ENCODE results near the gene APOC4. TPM values are rescaled to one million over a fixed set of nuclear protein-coding genes. Genes with fewer than 3 reads are reported as not detected.

Gene APOC4
- polyA plus RNA-seq, 4 donors: not detected

GRCh38 chr19:44973982-44974735 lies 32.1 kb downstream of the APOC4 start:
- WGBS, 3 donors: 92 to 94% (median 92%) methylated on average over 21 of the region's 21 CpGs
- peaks cover 20 to 82% (median 37%) of the 10 kb centered on the region in 3 donors for H3K36me3 ChIP-seq (ENCODE audit: control insufficient read depth in 3 of 3, insufficient read depth in 2 of 3, low read depth in 1 of 3, low read length in 3 of 3)
- no peaks in the 10 kb centered on the region for H3K27me3 ChIP-seq (ENCODE audit: control insufficient read depth in 3 of 3, insufficient read depth in 3 of 3, low read length in 3 of 3)
- H3K27ac ChIP-seq (ENCODE audit: low read depth in 1 of 3, low read length in 2 of 3): no peak overlapping the region
- H3K4me1 ChIP-seq (ENCODE audit: control insufficient read depth in 3 of 3, insufficient read depth in 2 of 3, low read depth in 1 of 3, low read length in 2 of 3): no peaks in the 10 kb centered on the region
- no peak for DNase-seq
- FAIRE-seq: no peak
- no peak overlapping the region for H3K4me3 ChIP-seq (ENCODE audit: low read depth in 1 of 3, low read length in 3 of 3)
- no peaks in the 10 kb centered on the region for H3K9me3 ChIP-seq (ENCODE audit: control insufficient read depth in 2 of 2, insufficient read depth in 1 of 2, low read depth in 1 of 2, low read length in 1 of 2)

- Histone ChIP-seq H3K4me3 (ENCODE audit: low read depth in 1 of 3, low read length in 3 of 3) (no peak overlapping the region), H3K9me3 (ENCODE audit: control insufficient read depth in 2 of 2, insufficient read depth in 1 of 2, low read depth in 1 of 2, low read length in 1 of 2) (no peaks in the 10 kb centered on the region), H3K36me3 (ENCODE audit: control insufficient read depth in 3 of 3, insufficient read depth in 2 of 3, low read depth in 1 of 3, low read length in 3 of 3) (peaks cover 20 to 84% (median 37%) of the 10 kb centered on the region in 3 donors), H3K4me1 (ENCODE audit: control insufficient read depth in 3 of 3, insufficient read depth in 2 of 3, low read depth in 1 of 3, low read length in 2 of 3) (no peaks in the 10 kb centered on the region), H3K27me3 (ENCODE audit: control insufficient read depth in 3 of 3, insufficient read depth in 3 of 3, low read length in 3 of 3) (no peaks in the 10 kb centered on the region), H3K27ac (ENCODE audit: low read depth in 1 of 3, low read length in 2 of 3) (no peak overlapping the region)
- DNase-seq (no peak), FAIRE-seq (no peak)
- 82 to 87% (median 86%) methylated on average over 5 of the region's 5 CpGs for WGBS, 3 donors
These were observed 32.8 kb downstream of the APOC4 start for GRCh38 chr19:44974857-44975256.

- DNase-seq (no peak), FAIRE-seq (no peak)
- no peaks in the 10 kb centered on the region for H3K9me3 ChIP-seq (ENCODE audit: control insufficient read depth in 2 of 2, insufficient read depth in 1 of 2, low read depth in 1 of 2, low read length in 1 of 2)
- H3K27me3 ChIP-seq (ENCODE audit: control insufficient read depth in 3 of 3, insufficient read depth in 3 of 3, low read length in 3 of 3): no peaks in the 10 kb centered on the region
- H3K4me3 ChIP-seq (ENCODE audit: low read depth in 1 of 3, low read length in 3 of 3): no peak overlapping the region
- no peak overlapping the region for H3K27ac ChIP-seq (ENCODE audit: low read depth in 1 of 3, low read length in 2 of 3)
- H3K36me3 ChIP-seq (ENCODE audit: control insufficient read depth in 3 of 3, insufficient read depth in 2 of 3, low read depth in 1 of 3, low read length in 3 of 3): peaks cover 20 to 82% (median 37%) of the 10 kb centered on the region in 3 donors
- H3K4me1 ChIP-seq (ENCODE audit: control insufficient read depth in 3 of 3, insufficient read depth in 2 of 3, low read depth in 1 of 3, low read length in 2 of 3): no peaks in the 10 kb centered on the region
- 92 to 99% (median 98%) methylated on average over 4 of the region's 4 CpGs for WGBS, 3 donors
These were observed 33.4 kb downstream of the APOC4 start for GRCh38 chr19:44975444-44975843.

- DNase-seq (no peak), FAIRE-seq (no peak)
- Histone ChIP-seq H3K9me3 (ENCODE audit: control insufficient read depth in 2 of 2, insufficient read depth in 1 of 2, low read depth in 1 of 2, low read length in 1 of 2) (no peaks in the 10 kb centered on the region), H3K4me3 (ENCODE audit: low read depth in 1 of 3, low read length in 3 of 3) (no peak overlapping the region), H3K27me3 (ENCODE audit: control insufficient read depth in 3 of 3, insufficient read depth in 3 of 3, low read length in 3 of 3) (no peaks in the 10 kb centered on the region), H3K27ac (ENCODE audit: low read depth in 1 of 3, low read length in 2 of 3) (no peak overlapping the region), H3K36me3 (ENCODE audit: control insufficient read depth in 3 of 3, insufficient read depth in 2 of 3, low read depth in 1 of 3, low read length in 3 of 3) (peaks cover 3 to 92% (median 15%) of the 10 kb centered on the region in 3 donors), H3K4me1 (ENCODE audit: control insufficient read depth in 3 of 3, insufficient read depth in 2 of 3, low read depth in 1 of 3, low read length in 2 of 3) (no peaks in the 10 kb centered on the region)
- WGBS, 3 donors: 88 to 93% (median 90%) methylated on average over 9 of the region's 9 CpGs
These were observed 42.0 kb downstream of the APOC4 start for GRCh38 chr19:44984005-44984404.

- 85 to 93% (median 91%) methylated on average over 4 of the region's 4 CpGs for WGBS, 3 donors
- H3K27me3 ChIP-seq (ENCODE audit: control insufficient read depth in 3 of 3, insufficient read depth in 3 of 3, low read length in 3 of 3): no peaks in the 10 kb centered on the region
- peaks cover 6 to 94% (median 16%) of the 10 kb centered on the region in 3 donors for H3K36me3 ChIP-seq (ENCODE audit: control insufficient read depth in 3 of 3, insufficient read depth in 2 of 3, low read depth in 1 of 3, low read length in 3 of 3)
- no peaks in the 10 kb centered on the region for H3K4me1 ChIP-seq (ENCODE audit: control insufficient read depth in 3 of 3, insufficient read depth in 2 of 3, low read depth in 1 of 3, low read length in 2 of 3)
- no peak overlapping the region for H3K4me3 ChIP-seq (ENCODE audit: low read depth in 1 of 3, low read length in 3 of 3)
- FAIRE-seq: no peak
- no peak for DNase-seq
- no peak overlapping the region for H3K27ac ChIP-seq (ENCODE audit: low read depth in 1 of 3, low read length in 2 of 3)
- no peaks in the 10 kb centered on the region for H3K9me3 ChIP-seq (ENCODE audit: control insufficient read depth in 2 of 2, insufficient read depth in 1 of 2, low read depth in 1 of 2, low read length in 1 of 2)
These were observed 43.4 kb downstream of the APOC4 start for GRCh38 chr19:44985445-44985844.

- no peak for FAIRE-seq
- WGBS, 3 donors: 83 to 92% (median 88%) methylated on average over 7 of the region's 7 CpGs
These were observed 44.4 kb downstream of the APOC4 start for GRCh38 chr19:44986389-44986788.

GRCh38 chr19:44987148-44987675 lies 45.2 kb downstream of the APOC4 start:
- Histone ChIP-seq H3K4me3 (ENCODE audit: low read depth in 1 of 3, low read length in 3 of 3) (no peak overlapping the region), H3K9me3 (ENCODE audit: control insufficient read depth in 2 of 2, insufficient read depth in 1 of 2, low read depth in 1 of 2, low read length in 1 of 2) (no peaks in the 10 kb centered on the region), H3K27ac (ENCODE audit: low read depth in 1 of 3, low read length in 2 of 3) (no peak overlapping the region), H3K36me3 (ENCODE audit: control insufficient read depth in 3 of 3, insufficient read depth in 2 of 3, low read depth in 1 of 3, low read length in 3 of 3) (peaks cover 6 to 97% (median 18%) of the 10 kb centered on the region in 3 donors), H3K27me3 (ENCODE audit: control insufficient read depth in 3 of 3, insufficient read depth in 3 of 3, low read length in 3 of 3) (no peaks in the 10 kb centered on the region), H3K4me1 (ENCODE audit: control insufficient read depth in 3 of 3, insufficient read depth in 2 of 3, low read depth in 1 of 3, low read length in 2 of 3) (no peaks in the 10 kb centered on the region)
- 87 to 91% (median 90%) methylated on average over 15 to 20 of the region's 20 CpGs for WGBS, 3 donors
- FAIRE-seq: no peak
- DNase-seq: no peak

More at GRCh38 chr19:44986389-44986788, 44.4 kb downstream of the APOC4 start:
- no peak for DNase-seq
- Histone ChIP-seq H3K4me1 (ENCODE audit: control insufficient read depth in 3 of 3, insufficient read depth in 2 of 3, low read depth in 1 of 3, low read length in 2 of 3) (no peaks in the 10 kb centered on the region), H3K9me3 (ENCODE audit: control insufficient read depth in 2 of 2, insufficient read depth in 1 of 2, low read depth in 1 of 2, low read length in 1 of 2) (no peaks in the 10 kb centered on the region), H3K27me3 (ENCODE audit: control insufficient read depth in 3 of 3, insufficient read depth in 3 of 3, low read length in 3 of 3) (no peaks in the 10 kb centered on the region), H3K4me3 (ENCODE audit: low read depth in 1 of 3, low read length in 3 of 3) (no peak overlapping the region), H3K36me3 (ENCODE audit: control insufficient read depth in 3 of 3, insufficient read depth in 2 of 3, low read depth in 1 of 3, low read length in 3 of 3) (peaks cover 6 to 96% (median 16%) of the 10 kb centered on the region in 3 donors), H3K27ac (ENCODE audit: low read depth in 1 of 3, low read length in 2 of 3) (no peak overlapping the region)

- 75 to 87% (median 80%) methylated on average over 9 of the region's 9 CpGs for WGBS, 3 donors
- no peak overlapping the region for H3K27ac ChIP-seq (ENCODE audit: low read depth in 1 of 3, low read length in 2 of 3)
- no peaks in the 10 kb centered on the region for H3K9me3 ChIP-seq (ENCODE audit: control insufficient read depth in 2 of 2, insufficient read depth in 1 of 2, low read depth in 1 of 2, low read length in 1 of 2)
- no peak overlapping the region for H3K4me3 ChIP-seq (ENCODE audit: low read depth in 1 of 3, low read length in 3 of 3)
- FAIRE-seq (no peak), DNase-seq (no peak)
- H3K4me1 ChIP-seq (ENCODE audit: control insufficient read depth in 3 of 3, insufficient read depth in 2 of 3, low read depth in 1 of 3, low read length in 2 of 3): no peaks in the 10 kb centered on the region
- peaks cover 13 to 97% (median 14%) of the 10 kb centered on the region in 3 donors for H3K36me3 ChIP-seq (ENCODE audit: control insufficient read depth in 3 of 3, insufficient read depth in 2 of 3, low read depth in 1 of 3, low read length in 3 of 3)
- no peaks in the 10 kb centered on the region for H3K27me3 ChIP-seq (ENCODE audit: control insufficient read depth in 3 of 3, insufficient read depth in 3 of 3, low read length in 3 of 3)
These were observed 46.2 kb downstream of the APOC4 start for GRCh38 chr19:44988273-44988672.
